ENCODE results near the gene SNRPB.

The SNRPB gene

GRCh38 chr20:2420510-2420909 is 50.1 kb downstream of the SNRPB start:
- no peak for TF ChIP-seq CTCF (IDR thresholded peaks at IDR 0.05)
- DNase-seq (ENCODE audit: low spot score): no peak
- no peak overlapping the region for H3K4me3 ChIP-seq
- H3K27ac ChIP-seq: no peak overlapping the region

DNA sequence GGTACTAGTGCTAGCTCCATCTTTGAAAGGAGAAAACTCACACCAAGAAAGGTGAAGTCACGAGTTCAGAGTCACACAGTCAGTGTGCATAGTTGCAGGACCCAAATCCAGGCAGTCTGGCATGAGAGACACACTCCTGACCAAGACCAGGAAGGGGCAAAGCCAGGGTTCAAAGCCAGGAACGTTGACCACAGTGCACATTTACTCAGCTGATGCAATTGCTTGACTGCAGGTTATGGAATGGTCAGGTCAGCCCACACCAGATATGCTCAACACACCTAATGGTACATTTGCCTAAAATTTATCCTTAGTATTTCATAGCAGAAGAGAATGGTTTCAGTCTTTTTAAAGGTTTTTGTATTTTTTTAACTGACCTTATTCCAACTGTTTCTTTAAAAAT is 52.2 kb downstream of the SNRPB start:
- TF ChIP-seq CTCF (IDR thresholded peaks at IDR 0.05): no peak
- no peak overlapping the region for H3K27ac ChIP-seq
- H3K4me3 ChIP-seq: no peak overlapping the region
- no peak for DNase-seq (ENCODE audit: low spot score)

DNA sequence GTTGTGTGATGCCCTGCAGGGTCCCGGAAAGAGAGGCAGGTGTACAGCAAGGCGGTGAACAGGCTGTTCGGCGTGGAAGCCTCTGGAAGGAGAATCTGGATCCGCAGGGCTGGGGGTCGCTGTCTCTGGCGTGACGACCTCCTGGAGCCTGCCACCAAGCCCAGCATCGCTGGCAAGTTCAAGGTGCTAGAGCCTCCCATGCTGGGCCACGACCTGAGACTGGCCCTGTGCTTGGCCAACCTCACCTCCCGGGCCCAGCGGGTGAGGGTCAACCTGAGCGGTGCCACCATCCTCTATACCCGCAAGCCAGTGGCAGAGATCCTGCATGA is 53.4 kb downstream of the SNRPB start:
- no peak for TF ChIP-seq CTCF (IDR thresholded peaks at IDR 0.05)

GRCh38 chr20:2416541-2417212 is 53.9 kb downstream of the SNRPB start:
- Histone ChIP-seq H3K27ac (no peak overlapping the region), H3K4me3 (no peak overlapping the region)
- TF ChIP-seq CTCF (IDR thresholded peaks at IDR 0.05): no peak
- no peak for DNase-seq (ENCODE audit: low spot score)

More for the DNA sequence above, 53.4 kb downstream of the SNRPB start:
- no peak for DNase-seq (ENCODE audit: low spot score)
- H3K4me3 ChIP-seq: no peak overlapping the region
- no peak overlapping the region for H3K27ac ChIP-seq

Measured in coronary artery (tissue), 2 donors.